ENCODE data around the gene CLINT1. TPM values are rescaled to one million over a fixed set of nuclear protein-coding genes. Genes with fewer than 3 reads are reported as not detected.

CLINT1 gene
- total RNA-seq, 1 donor from 2014 or later: 105 TPM

GRCh38 chr5:157740229-157740610 lies 118.7 kb downstream of the CLINT1 start:
- intact Hi-C loops (cut with micrococcal nuclease): loop anchor here (5.0 kb wide), 2 partner anchors 373 to 1467 kb away; partner anchors contain the start of gene RNF145
- Mint-ChIP-seq H3K9me3 (no peaks in the 10 kb centered on the region), H3K27me3 (no peaks in the 10 kb centered on the region), H3K36me3 (ENCODE audit: low read depth) (peaks cover 39% of the 10 kb centered on the region), H3K4me1 (peaks cover 17% of the 10 kb centered on the region), H3K27ac (no peak overlapping the region), H3K4me3 (no peak overlapping the region)
- CTCF ChIA-PET: no interaction called here
- ATAC-seq (ENCODE audit: low read depth) (no peak), DNase-seq (no peak)
- POLR2A ChIA-PET: no interaction called here
- no peak for TF ChIP-seq CTCF (IDR thresholded peaks at IDR 0.05)

- ChIA-PET CTCF (interaction anchor here (1.1 to 1.7 kb wide), 3 partner anchors 71 to 411 kb away, joined by 4 to 6 read pairs (median 4); no protein-coding TSS in a partner anchor), POLR2A (no interaction called here)
- Mint-ChIP-seq H3K27ac (no peak overlapping the region), H3K9me3 (no peaks in the 10 kb centered on the region), H3K36me3 (ENCODE audit: low read depth) (peaks cover 41% of the 10 kb centered on the region), H3K4me1 (peaks cover 13% of the 10 kb centered on the region), H3K27me3 (no peaks in the 10 kb centered on the region), H3K4me3 (no peak overlapping the region)
- ATAC-seq (ENCODE audit: low read depth) (no peak), DNase-seq (no peak)
- intact Hi-C loops (cut with micrococcal nuclease): loop anchor here (5.0 kb wide), 2 partner anchors 372 to 1468 kb away; partner anchors contain the start of gene RNF145
- no peak for TF ChIP-seq CTCF (IDR thresholded peaks at IDR 0.05)
Measured at GRCh38 chr5:157739388-157740228, 119.3 kb downstream of the CLINT1 start.

GRCh38 chr5:157735991-157736390 lies 123.0 kb downstream of the CLINT1 start:
- TF ChIP-seq CTCF (IDR thresholded peaks at IDR 0.05): no peak
- no peaks in the 10 kb centered on the region for H3K27me3 Mint-ChIP-seq
- POLR2A ChIA-PET: no interaction called here
- no peak for DNase-seq
- H3K27ac Mint-ChIP-seq: no peak overlapping the region
- intact Hi-C loops (cut with micrococcal nuclease): loop anchor here (2.0 kb wide), 1 partner anchor 227 kb away; no protein-coding TSS in a partner anchor
- no peak for ATAC-seq (ENCODE audit: low read depth)
- peaks cover 61% of the 10 kb centered on the region for H3K36me3 Mint-ChIP-seq (ENCODE audit: low read depth)
- CTCF ChIA-PET: no interaction called here
- H3K9me3 Mint-ChIP-seq: no peaks in the 10 kb centered on the region
- no peak overlapping the region for H3K4me3 Mint-ChIP-seq
- H3K4me1 Mint-ChIP-seq: peaks cover 14% of the 10 kb centered on the region

Other genes starting within 250 kb of the CLINT1 start
- gene SOX30, start 206.7 kb downstream of the CLINT1 start, total RNA-seq: 0.37 and 0.47 TPM in 2 replicates
- not detected in 2 replicates for gene C5orf52, start 187.6 kb downstream of the CLINT1 start, total RNA-seq
- gene THG1L, start 127.7 kb downstream of the CLINT1 start, total RNA-seq: 25.6 and 28.9 TPM in 2 replicates
- 4.6 and 5.0 TPM in 2 replicates for gene LSM11, start 115.4 kb downstream of the CLINT1 start, total RNA-seq